SH-SY5Y (cell line): ENCODE measurements around the gene NARF.

ENCODE experiments used
- GATA2 ChIP-seq: IDR thresholded peaks from 2 replicates; pipeline ENCODE4 v1.6.1; 2011; ENCODE audit warnings: mild to moderate bottlenecking, low read depth, low read length
- GATA3 ChIP-seq: IDR thresholded peaks from 2 replicates; pipeline ENCODE4 v1.6.1; 2011; ENCODE audit warnings: low read depth, mild to moderate bottlenecking, low read length, moderate library complexity

Gene NARF

DNA sequence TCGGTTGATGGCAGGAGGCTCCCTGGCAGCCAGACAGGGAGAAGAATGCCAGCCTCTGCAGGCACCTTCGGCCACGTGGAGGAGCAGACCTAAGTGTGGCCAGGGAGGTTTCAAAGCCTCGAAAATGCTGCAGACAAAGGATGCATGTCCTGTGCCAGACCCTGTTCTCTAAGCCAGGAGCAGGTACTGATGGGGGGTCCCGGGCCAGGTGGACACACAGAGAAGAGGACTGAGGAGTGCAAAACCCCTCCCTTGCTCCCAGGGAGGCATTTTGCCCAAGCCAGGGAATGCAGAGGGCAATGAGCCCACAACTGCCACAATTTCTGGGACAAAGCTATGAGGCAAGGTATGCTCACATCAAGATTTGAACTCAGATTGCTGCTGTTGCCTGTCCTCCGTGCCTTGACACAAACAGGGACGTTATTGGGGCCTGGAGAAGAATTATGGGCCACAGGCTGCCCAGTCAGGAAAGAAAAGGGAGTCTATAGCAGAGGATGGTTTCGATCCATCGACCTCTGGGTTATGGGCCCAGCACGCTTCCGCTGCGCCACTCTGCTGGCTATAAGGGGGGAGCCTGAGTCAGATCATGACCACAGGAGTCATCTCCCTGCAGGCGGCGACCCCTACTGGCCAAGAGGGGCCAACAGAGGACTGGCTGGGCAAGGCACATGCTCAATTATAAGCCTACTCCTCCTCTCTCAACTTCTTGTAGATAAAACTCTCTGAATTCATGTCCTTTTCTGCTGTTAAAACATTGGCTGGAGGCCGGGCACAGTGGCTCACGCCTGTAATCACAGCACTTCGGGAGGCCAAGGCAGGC is 35.9 kb downstream of the NARF start:
- peak; percentile 93 for TF ChIP-seq GATA2
- no peak for TF ChIP-seq GATA3

DNA sequence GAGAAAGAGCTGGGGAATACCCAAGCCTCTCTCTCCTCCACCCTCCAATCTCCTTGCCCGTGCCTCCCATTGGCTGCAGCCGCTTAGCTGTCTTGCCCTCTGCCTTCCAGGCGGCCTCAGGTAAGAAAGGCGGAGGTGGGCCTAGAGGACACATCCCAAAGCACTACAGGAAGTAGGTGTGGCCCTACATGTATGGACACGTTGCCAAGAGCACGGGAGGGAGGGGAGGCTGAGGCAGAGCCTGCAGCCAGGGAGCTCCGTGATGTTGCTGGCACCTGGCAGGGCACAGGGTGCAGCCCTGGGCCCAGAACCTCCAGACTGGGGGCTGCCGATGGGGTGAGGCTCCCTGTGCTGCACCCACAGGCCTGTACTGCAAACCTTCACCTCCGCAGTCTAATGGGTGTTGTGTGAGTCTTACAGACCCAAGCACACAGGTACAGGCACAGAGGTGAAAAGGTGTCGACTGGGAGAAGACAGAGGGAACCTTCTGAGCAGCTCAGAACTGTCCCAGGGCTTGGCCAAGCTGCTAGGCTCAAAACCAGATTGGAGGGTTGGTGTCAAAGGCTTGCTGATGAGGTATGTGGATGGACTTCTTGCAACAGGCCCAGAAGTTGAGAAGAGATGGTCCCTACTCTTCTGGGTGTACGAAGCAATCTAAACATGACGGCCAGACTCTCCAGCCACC is 37.4 kb downstream of the NARF start:
- TF ChIP-seq GATA2 (no peak), GATA3 (no peak)

DNA sequence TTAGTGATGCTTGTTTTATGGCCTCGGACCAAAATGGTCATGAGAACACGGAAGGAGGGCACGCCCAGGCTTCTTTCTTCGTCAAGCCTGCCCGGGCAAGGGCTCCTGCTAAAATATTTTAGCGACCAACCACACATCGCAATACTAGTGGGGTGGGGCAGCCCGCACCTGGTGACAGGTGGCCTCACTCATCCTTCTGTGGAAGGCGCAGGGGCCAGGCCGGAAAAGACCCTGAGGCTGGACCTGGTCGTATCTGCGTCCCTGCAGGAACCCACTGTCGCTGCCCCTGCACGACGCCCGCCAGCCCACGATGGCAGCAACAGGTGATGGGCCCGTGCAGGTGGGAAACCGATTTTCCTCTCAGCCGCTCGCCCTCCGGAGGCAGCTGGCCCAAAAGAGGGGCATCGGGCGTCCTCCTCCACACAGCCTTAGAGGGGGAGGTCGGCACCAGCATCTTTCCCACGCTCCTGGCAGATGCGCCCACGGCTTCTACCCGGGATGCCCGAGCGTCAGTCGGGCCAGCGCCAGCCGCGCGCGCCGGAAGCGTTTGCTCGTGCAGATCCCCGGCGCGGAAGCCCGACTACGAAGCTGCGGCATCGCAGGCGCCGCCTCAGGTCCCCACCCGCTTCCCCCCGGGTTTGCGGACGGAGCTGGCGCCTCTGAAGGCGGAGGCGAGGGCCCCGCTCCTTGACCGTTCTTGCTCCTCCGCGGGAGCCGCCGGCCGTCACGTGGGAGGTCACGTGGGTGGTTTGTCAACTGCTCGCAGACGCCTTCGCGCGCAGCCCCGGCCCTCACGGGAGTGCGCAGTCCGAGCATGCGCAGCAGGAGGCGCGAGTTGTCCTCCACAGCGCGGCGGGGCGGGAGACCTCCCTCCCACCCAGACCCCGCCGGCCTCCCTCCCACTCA is 38.2 kb downstream of the NARF start:
- no peak for TF ChIP-seq GATA2
- no peak for TF ChIP-seq GATA3

DNA sequence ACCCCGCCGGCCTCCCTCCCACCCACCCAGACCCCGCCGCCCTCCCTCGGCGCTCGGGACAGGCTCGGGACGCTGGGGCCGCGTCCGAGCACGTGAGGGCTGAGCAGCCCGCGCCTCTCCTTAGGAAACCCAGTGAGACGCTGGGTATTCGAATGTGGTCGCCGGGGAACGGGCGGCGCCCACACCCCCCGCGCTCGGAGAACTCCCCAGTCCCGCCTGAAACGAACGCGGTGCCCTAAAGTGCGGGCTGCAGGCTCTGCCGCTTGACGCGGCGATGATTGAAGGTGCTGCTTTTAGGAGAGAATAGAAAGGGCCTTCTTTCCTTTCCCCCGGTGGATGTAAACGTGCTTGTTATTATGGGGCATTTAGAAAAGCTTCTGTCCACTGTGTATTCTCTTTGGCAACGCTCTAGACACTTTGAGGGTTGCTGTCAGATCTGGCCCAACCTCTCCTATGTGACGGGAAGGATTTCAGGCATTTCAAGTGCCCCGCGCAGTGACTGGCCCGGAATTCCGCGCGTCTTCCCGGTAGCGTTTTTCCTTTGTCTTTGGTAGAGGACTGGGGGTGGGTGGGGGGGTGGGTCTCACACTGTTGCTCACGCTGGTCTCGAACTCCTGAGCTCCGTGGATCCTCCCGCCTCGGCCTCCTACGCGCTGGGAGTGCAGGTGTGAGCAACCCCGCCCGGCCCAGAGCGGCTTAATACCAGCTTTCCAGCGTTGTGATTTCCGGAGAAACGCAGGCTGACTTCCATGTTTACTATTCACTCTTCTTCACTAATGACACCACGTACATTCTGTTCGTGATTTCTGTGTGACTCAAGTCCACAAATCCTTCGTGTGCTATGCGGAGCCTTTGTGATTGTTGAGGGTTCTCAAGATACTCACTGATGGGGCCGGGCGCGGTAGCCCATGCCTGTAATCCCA is 39.2 kb downstream of the NARF start:
- no peak for TF ChIP-seq GATA3

DNA sequence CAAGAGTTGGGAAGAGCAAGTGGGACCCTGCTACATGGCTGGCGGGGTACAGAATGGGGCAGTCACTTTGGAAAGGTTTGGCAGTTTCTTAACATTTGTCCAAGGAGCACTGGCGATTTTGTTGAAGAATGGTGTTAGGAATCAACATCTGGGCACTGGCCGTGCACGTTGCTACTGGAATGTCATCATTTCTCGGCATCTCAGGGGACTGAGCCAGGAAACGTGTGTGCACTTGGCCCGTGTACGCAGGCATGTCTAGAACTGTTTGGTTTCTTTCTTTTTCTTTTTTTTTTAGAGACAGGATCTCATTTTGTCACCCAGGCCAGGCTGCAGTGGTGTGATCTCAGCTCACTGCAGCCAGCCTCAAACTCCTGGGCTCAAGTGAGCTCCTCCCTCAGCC is 43.7 kb downstream of the NARF start:
- TF ChIP-seq GATA2: no peak
- no peak for TF ChIP-seq GATA3

DNA sequence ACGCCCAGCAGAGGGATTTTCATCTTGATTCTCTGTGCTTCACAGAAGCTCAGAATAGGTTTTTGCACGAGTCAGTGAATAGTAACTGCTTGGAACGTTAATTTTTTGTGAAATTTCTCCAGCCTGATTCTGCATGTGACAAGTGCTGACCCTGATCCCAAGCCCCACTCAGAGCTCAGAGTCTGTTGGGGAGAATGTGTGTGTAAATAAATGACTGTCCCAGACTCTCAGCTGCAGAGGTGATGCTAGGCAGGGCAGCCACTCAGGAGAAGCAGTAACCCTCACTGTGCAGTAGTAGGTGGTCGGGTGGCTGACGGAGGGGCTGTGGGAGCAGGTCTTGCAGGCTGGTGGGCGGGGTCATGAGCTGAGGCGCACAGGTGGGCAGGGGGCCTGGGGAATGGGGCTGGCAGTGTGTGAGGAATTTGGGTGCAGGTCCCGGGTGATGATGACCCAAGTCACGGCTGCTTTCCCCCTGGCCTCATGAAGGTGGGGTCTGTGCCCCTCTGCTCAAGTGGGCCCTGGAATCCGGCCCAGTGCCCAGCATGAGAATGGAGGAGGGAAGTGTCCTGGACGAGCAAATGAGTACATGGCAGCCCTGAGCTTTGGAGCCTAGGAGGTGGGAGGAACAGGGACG is 44.7 kb downstream of the NARF start:
- TF ChIP-seq GATA2 (no peak), GATA3 (no peak)

DNA sequence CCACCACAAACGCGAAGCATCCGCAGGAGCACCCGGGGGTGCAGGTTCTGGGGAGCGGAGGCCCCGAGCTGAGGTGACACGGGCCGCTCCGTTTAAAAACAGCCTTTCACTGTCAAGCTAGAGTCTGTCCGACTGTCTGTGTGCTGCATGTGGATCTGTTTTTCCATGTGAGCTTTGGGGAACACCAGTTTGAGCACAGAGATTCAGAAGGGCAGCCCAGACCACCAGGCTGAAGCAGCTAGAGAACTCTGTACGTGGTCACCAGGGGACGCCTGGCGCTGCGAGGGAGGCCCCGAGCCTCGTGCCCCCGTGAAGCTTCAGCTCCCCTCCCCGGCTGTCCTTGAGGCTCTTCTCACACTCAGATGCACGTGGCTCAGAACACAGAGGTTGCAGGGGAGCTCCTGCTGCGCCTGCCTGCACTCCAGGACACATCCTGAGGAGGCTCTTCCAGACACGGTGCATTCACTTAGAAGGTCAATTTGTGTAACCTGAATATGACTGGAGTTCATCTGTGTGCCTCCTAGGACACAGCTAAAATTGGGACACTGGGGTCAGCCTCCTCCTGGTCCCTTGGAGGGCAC is 45.3 kb downstream of the NARF start:
- no peak for TF ChIP-seq GATA2
- TF ChIP-seq GATA3: no peak

DNA sequence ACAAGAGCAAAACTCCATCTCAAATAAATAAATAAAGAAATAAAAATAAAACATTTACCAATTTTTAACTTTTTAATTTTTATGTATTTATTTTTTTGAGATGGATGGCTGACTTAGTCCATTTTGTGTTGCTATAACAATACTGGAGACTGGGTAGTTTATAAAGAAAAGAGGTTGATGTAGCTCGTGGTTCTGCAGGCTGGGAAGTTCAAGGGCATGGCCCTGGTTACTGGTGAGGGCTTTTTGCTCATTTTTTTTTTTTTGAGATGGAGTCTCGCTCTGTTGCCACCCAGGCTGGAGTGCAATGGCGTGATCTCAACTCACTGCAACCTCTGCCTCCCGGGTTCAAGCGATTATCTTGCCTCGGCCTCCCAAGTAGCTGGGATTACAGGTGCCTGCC is 46.8 kb downstream of the NARF start:
- TF ChIP-seq GATA3 (no peak), GATA2 (no peak)

DNA sequence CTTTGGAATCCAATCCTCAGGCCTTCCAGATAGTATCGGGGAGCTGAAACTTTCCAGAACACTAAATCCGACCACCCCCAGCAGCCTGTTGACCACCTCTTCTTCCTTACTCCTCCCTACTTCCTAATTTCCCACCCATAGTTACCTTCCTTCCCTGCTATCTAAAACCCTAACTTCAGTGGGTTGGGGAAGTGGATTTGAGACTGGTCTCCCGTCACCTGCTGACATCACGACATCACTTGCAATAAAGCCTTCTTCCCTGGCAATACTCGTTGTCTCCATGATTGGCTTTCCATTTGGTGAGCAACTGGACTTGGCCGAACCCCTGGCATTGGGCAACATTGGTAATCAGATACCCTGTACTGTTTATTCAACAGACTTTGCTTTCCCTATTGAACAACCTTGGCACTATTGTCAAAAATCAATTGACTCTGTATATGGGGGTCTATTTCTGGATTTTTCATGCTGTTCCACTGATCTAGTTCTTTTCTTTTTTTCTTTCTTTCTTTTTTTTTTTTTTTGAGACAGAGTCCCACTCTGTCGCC is 49.2 kb downstream of the NARF start:
- TF ChIP-seq GATA2 (no peak), GATA3 (no peak)

DNA sequence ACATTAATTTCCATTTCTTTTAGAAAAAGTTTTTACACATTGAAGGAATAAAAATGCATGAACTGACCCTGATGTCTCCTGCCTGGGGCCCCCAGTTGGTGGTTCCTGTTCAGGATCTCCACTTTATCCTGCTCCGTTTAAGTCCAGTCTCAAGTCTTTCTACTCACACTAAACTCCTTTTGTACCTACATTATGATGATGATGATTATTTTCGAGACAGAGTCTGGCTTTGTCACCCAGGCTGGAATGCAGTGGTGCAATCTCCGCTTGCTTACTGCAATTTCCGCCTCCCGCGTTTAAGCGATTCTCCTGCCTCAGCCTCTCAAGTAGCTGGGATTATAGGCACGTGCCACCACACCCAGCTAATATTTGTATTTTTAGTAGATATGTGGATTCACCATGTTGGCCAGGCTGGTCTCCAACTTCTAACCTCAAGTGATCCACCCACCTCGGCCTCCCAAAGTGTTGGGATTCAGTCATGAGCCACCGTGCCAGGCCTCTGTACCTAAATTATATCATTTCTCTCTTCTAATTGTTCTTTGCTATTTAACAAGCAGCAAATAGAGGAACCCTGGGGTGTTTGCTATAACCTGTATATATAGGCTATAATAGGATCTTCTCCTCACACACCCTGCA is 58.8 kb downstream of the NARF start:
- TF ChIP-seq GATA3: no peak
- TF ChIP-seq GATA2: no peak

DNA sequence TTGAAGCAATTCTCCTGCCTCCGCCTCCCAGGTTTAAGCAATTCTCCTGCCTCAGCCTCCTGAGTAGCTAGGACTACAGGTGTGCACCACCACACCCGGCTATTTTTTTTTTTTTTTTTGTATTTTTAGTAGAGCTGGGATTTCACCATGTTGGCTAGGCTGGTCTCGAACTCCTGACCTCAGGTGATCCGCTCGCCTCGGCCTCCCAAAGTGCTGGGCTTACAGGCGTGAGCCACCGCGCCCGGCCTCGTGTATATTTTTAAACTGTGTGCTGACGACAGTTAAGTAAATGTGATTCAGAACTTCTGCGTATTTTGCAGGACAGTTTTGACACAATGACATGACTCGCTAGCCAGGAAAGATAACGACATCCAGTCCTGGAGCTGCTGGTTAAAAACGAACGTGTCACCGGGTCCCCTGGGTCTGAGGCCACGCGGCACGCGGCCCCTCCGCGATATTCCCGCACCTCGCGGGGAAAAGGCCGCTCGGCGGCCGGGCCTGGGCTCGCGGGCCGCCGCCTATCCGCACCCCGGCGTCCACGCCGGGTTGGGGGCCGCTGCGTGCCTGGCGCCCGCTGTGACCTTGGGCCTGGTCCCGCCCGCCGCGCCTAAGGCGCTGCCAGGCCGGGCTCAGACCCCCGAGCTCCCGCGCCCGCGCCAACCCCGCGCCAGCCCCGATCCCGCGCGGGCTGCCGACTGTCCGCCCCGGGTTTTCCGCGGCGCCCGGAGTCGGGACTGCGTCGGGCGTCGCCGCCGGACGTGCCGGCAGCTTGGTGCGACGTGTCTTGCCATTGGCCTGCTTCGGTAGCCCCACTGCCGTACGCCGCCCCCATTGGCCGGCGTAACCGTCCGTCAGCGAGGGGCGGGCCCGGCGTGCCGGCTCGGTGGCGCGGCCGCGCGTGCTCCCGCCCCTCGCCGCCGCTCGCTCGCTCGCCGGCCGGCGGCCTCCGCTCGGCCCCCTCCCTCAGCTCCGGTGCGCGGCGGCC is 60.6 kb downstream of the NARF start, which contains the start of gene FOXK2:
Gene FOXK2 (plus strand): TSS at position 907 of the 985 bp plus-strand sequence. CDS start 157 bp downstream, outside the sequence.
- peak; percentile 43; the same call in 1 of the 2 replicates for TF ChIP-seq GATA2
- TF ChIP-seq GATA3: no peak
